Spleen (tissue), 7 donors: ENCODE results near the gene ALK.

Experiments used
- CTCF ChIP-seq, 11 experiments: fragments of 200-600 bp in 7 of 11; fragments of 450-650 bp in 4 of 11; sonication (generic) in 4 of 11; IDR thresholded peaks in 8 of 11; conservative IDR thresholded peaks in 3 of 11; 1 replicate in 7 of 11; 2 replicates in 4 of 11; pipeline versions ENCODE4 v1.4.0 to v1.8.0; 2016 to 2021; ENCODE audit warnings: antibody characterized with exemption in 11 of 11, inconsistent platforms in 4 of 11, mild to moderate bottlenecking in 1 of 11
- POLR2A ChIP-seq, 3 donors: fragments of 450-650 bp; IDR thresholded peaks; one replicate each; pipeline ENCODE4 v1.5.1; 2017; ENCODE audit warnings: antibody characterized with exemption in 3 of 3, mild to moderate bottlenecking in 1 of 3
- donor health status: DM: no; HTN: no; CAD: no; lungs with moderate emphysema.
- donor health status: DM: no; HTN: no; CAD: no.
- donor health status: DM: no; HTN: no; CAD: no.

- TF ChIP-seq CTCF (IDR thresholded peaks at IDR 0.05 in 8 of 11, conservative IDR thresholded peaks at IDR 0.05 in 3 of 11) (no peak), POLR2A (IDR thresholded peaks at IDR 0.05) (no peak)
Measured at GRCh38 chr2:29191817-29192216, 729.6 kb downstream of the ALK start.
